Neural progenitor cell (in vitro differentiated cells): Measurements from ENCODE around the gene MAN1A2.

ENCODE experiments used
- EZH2 ChIP-seq: fragments of 200-600 bp; sonication (generic); IDR thresholded peaks from 2 replicates; pipeline ENCODE4 v1.6.1; 2017; ENCODE audit warnings: antibody characterized with exemption, mild to moderate bottlenecking, moderate library complexity
- TF ChIP-seq, protein P1 (sequence below): fragments of 200-600 bp; sonication (generic); IDR thresholded peaks from 2 replicates; pipeline ENCODE4 v1.5.1; 2017; ENCODE audit warnings: antibody characterized with exemption, mild to moderate bottlenecking

DNA sequence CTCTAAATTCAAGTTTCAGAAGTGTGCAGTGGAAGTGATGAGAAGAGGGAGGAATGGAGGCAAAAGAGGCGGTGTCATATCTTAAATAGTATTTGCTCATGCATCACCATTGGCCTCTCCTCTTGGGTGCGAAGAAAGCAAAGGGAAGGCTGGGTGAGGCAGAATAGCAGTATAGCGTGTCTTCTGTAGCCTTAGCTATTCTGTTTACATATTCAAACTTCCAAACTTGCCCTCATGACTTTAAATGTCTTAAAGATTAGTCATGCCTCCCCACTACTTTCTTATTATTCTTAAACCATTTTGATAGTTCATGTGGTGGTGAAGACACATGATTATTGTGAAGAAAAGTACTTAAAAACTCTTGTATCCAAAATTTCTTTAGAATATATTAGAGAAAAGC is 134.0 kb downstream of the MAN1A2 start:
- TF ChIP-seq, protein P1, sequence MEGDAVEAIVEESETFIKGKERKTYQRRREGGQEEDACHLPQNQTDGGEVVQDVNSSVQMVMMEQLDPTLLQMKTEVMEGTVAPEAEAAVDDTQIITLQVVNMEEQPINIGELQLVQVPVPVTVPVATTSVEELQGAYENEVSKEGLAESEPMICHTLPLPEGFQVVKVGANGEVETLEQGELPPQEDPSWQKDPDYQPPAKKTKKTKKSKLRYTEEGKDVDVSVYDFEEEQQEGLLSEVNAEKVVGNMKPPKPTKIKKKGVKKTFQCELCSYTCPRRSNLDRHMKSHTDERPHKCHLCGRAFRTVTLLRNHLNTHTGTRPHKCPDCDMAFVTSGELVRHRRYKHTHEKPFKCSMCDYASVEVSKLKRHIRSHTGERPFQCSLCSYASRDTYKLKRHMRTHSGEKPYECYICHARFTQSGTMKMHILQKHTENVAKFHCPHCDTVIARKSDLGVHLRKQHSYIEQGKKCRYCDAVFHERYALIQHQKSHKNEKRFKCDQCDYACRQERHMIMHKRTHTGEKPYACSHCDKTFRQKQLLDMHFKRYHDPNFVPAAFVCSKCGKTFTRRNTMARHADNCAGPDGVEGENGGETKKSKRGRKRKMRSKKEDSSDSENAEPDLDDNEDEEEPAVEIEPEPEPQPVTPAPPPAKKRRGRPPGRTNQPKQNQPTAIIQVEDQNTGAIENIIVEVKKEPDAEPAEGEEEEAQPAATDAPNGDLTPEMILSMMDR, result no peak
- TF ChIP-seq EZH2, result no peak
